GM23338 (cell line): ENCODE data around the gene CTNS. TPM values are rescaled to one million over a fixed set of nuclear protein-coding genes. Genes with fewer than 3 reads are reported as not detected.

Source experiments
- ATAC-seq: fragments of 200-7000 bp; cut with Tn5 transposase; 3 replicates; pipeline ENCODE4 v1.9.1; 2020
- DNase-seq: peaks from one replicate; pipeline ENCODE4 v3.0.0-alpha.2; 2015; ENCODE audit warnings: low spot score
- H2AFZ ChIP-seq: fragments of 200-600 bp; sonication (generic); 2 replicates; pipeline ENCODE4 v1.8.0; 2016; ENCODE audit warnings: antibody characterized with exemption, mild to moderate bottlenecking, moderate library complexity
- H3F3A ChIP-seq: fragments of 200-600 bp; sonication (generic); replicated peaks from 2 replicates; pipeline ENCODE4 v1.8.0; 2017; ENCODE audit warnings: antibody characterized with exemption, mixed run types, low read depth
- H3K27ac ChIP-seq: fragments of 200-600 bp; sonication (generic); 2 replicates; pipeline ENCODE4 v1.6.1; 2016; ENCODE audit warnings: low read depth
- H3K27me3 ChIP-seq: fragments of 200-600 bp; sonication (generic); 2 replicates; pipeline ENCODE4 v1.8.0; 2016; ENCODE audit warnings: mild to moderate bottlenecking, mixed run types, moderate library complexity; ENCODE audit not compliant: insufficient read depth
- H3K36me3 ChIP-seq: fragments of 200-600 bp; sonication (generic); 2 replicates; pipeline ENCODE4 v1.8.0; 2016; ENCODE audit warnings: mild to moderate bottlenecking; ENCODE audit not compliant: insufficient read depth
- H3K4me1 ChIP-seq: fragments of 200-600 bp; sonication (generic); 2 replicates; pipeline ENCODE4 v1.8.0; 2016; ENCODE audit warnings: mild to moderate bottlenecking, moderate library complexity; ENCODE audit not compliant: insufficient read depth
- H3K4me2 ChIP-seq: fragments of 200-600 bp; sonication (generic); 2 replicates; pipeline ENCODE4 v1.7.1; 2017; ENCODE audit warnings: mixed run types
- H3K4me3 ChIP-seq: fragments of 200-600 bp; sonication (generic); 2 replicates; pipeline ENCODE4 v1.6.1; 2016; ENCODE audit warnings: mixed run types
- H3K79me2 ChIP-seq: fragments of 200-600 bp; sonication (generic); replicated peaks from 2 replicates; pipeline ENCODE4 v1.8.0; 2017; ENCODE audit warnings: mild to moderate bottlenecking; ENCODE audit not compliant: insufficient read depth
- H3K9me2 ChIP-seq: fragments of 200-600 bp; sonication (generic); 2 replicates; pipeline ENCODE4 v1.8.0; 2017; ENCODE audit not compliant: insufficient read depth
- H4K20me1 ChIP-seq: fragments of 200-600 bp; sonication (generic); replicated peaks from 2 replicates; pipeline ENCODE4 v1.8.0; 2017; ENCODE audit warnings: mild to moderate bottlenecking; ENCODE audit not compliant: insufficient read depth
- H3K27ac Mint-ChIP-seq: 2 replicates; pipeline ENCODE4 v1.8.0; 2020; ENCODE audit warnings: inconsistent platforms, mild to moderate bottlenecking, moderate library complexity, mixed read lengths
- H3K27me3 Mint-ChIP-seq: 3 replicates; pipeline ENCODE4 v1.8.0; 2022; ENCODE audit warnings: low read depth, mild to moderate bottlenecking, moderate library complexity, mixed read lengths, inconsistent platforms; ENCODE audit not compliant: insufficient read depth, poor library complexity
- H3K36me3 Mint-ChIP-seq: 3 replicates; pipeline ENCODE4 v1.8.0; 2021; ENCODE audit warnings: low read depth, mild to moderate bottlenecking, inconsistent platforms, moderate library complexity, mixed read lengths
- H3K4me1 Mint-ChIP-seq: 3 replicates; pipeline ENCODE4 v1.8.0; 2020; ENCODE audit warnings: mild to moderate bottlenecking, inconsistent platforms, mixed read lengths
- H3K4me3 Mint-ChIP-seq: 3 replicates; pipeline ENCODE4 v1.8.0; 2021; ENCODE audit warnings: moderate library complexity, mild to moderate bottlenecking, inconsistent platforms, mixed read lengths
- H3K9me3 Mint-ChIP-seq: 3 replicates; pipeline ENCODE4 v1.8.0; 2020; ENCODE audit warnings: moderate library complexity, mild to moderate bottlenecking, inconsistent platforms, mixed read lengths
- CTCF ChIP-seq, 2 experiments: fragments of 200-600 bp in 1 of 2; sonication (generic) in 1 of 2; conservative IDR thresholded peaks; 2 replicates each; pipeline versions ENCODE4 v1.5.1 to v1.6.1; 2016 to 2017; ENCODE audit warnings: antibody characterized with exemption in 2 of 2, low read depth in 2 of 2, mild to moderate bottlenecking in 2 of 2, moderate library complexity in 1 of 2
- EZH2 ChIP-seq: fragments of 200-600 bp; sonication (generic); IDR thresholded peaks from one replicate; pipeline ENCODE4 v1.8.0; 2017; ENCODE audit warnings: antibody characterized with exemption, mild to moderate bottlenecking, low read depth; ENCODE audit not compliant: unreplicated experiment
- EZH2phosphoT487 ChIP-seq: fragments of 200-600 bp; sonication (generic); IDR thresholded peaks from one replicate; pipeline ENCODE4 v1.8.1; 2018; ENCODE audit warnings: antibody characterized with exemption; ENCODE audit not compliant: unreplicated experiment
- JUNB ChIP-seq: IDR thresholded peaks from one replicate; pipeline ENCODE4 v1.6.1; 2016; ENCODE audit warnings: antibody characterized with exemption; ENCODE audit not compliant: unreplicated experiment
- NANOG ChIP-seq: IDR thresholded peaks from 2 replicates; pipeline ENCODE4 v1.6.1; 2016; ENCODE audit warnings: antibody characterized with exemption, borderline replicate concordance
- REST ChIP-seq: IDR thresholded peaks from one replicate; pipeline ENCODE4 v1.6.1; 2018; ENCODE audit warnings: antibody characterized with exemption; ENCODE audit not compliant: unreplicated experiment
- ZNF462 ChIP-seq: fragments of 250-450 bp; sonication (Bioruptor Pico); IDR thresholded peaks from 2 replicates; pipeline ENCODE4 v1.5.0; 2020; ENCODE audit warnings: mild to moderate bottlenecking, moderate library complexity
- polyA plus RNA-seq: library from polyadenylated mRNA; unstranded; fragments of >200 nt; fragmentation: Nextera tagmentation; extraction: Ambion mirVana; gene quantifications from 2 replicates; pipeline ENCODE4 v1.2.1, GENCODE V29; 2016
- total RNA-seq: library from RNA; depleted of rRNA; stranded (reverse); fragments of >200 nt; shearing (Covaris generic); gene quantifications from 2 replicates; pipeline ENCODE4 v1.2.3, GENCODE V29; 2014

CTNS gene
- total and polyA plus RNA-seq, 2 experiments from 2014 or later = 5.9 to 21.8 TPM

- ATAC-seq = no peak
- peaks cover 1% of the 10 kb centered on the region for H3K27me3 Mint-ChIP-seq
- Histone ChIP-seq H3K4me3 (no peak overlapping the region), H2AFZ (no peak overlapping the region), H3K4me2 (no peak overlapping the region), H4K20me1 (peaks cover 9% of the 10 kb centered on the region), H3K36me3 (0 out of 2 replicates have a peak, but pooled peaks cover 9% of the 10 kb centered on the region), H3K9me2 (no peaks in the 10 kb centered on the region), H3K4me1 (no peaks in the 10 kb centered on the region), H3K27me3 (no peaks in the 10 kb centered on the region), H3K27ac (no peak overlapping the region), H3K79me2 (peaks cover 14% of the 10 kb centered on the region; the same call in 1 of the 2 replicates), H3F3A (no peaks in the 10 kb centered on the region)
- H3K4me3 Mint-ChIP-seq = no peak overlapping the region
- TF ChIP-seq NANOG = no peak
- H3K36me3 Mint-ChIP-seq = peaks cover 62% of the 10 kb centered on the region
- DNase-seq = no peak
- H3K4me1 Mint-ChIP-seq = no peaks in the 10 kb centered on the region
- no peaks in the 10 kb centered on the region for H3K9me3 Mint-ChIP-seq
- no peak overlapping the region for H3K27ac Mint-ChIP-seq
These were observed 9.5 kb upstream of the CTNS start for GRCh38 chr17:3626831-3627768.

- peaks cover 21% of the 10 kb centered on the region for H3K79me2 ChIP-seq
- no peaks in the 10 kb centered on the region for H3K27me3 ChIP-seq
- H3K36me3 Mint-ChIP-seq = peaks cover 65% of the 10 kb centered on the region
- H3K27ac ChIP-seq = no peak overlapping the region
- H2AFZ ChIP-seq = no peak overlapping the region
- H3K4me3 Mint-ChIP-seq = no peak overlapping the region
- H3K9me3 Mint-ChIP-seq = no peaks in the 10 kb centered on the region
- peaks cover 10% of the 10 kb centered on the region; the same call in 1 of the 2 replicates for H4K20me1 ChIP-seq
- no peaks in the 10 kb centered on the region for H3F3A ChIP-seq
- no peaks in the 10 kb centered on the region for H3K9me2 ChIP-seq
- no peak overlapping the region for H3K27ac Mint-ChIP-seq
- no peak for ATAC-seq
- H3K4me1 ChIP-seq = no peaks in the 10 kb centered on the region
- no peak for DNase-seq
- H3K4me2 ChIP-seq = no peak overlapping the region
- H3K36me3 ChIP-seq = 0 out of 2 replicates have a peak, but pooled peaks cover 9% of the 10 kb centered on the region
- H3K27me3 Mint-ChIP-seq = peaks cover 1% of the 10 kb centered on the region
- no peaks in the 10 kb centered on the region for H3K4me1 Mint-ChIP-seq
- H3K4me3 ChIP-seq = no peak overlapping the region
- TF ChIP-seq EZH2phosphoT487 = no peak
- no peak for TF ChIP-seq CTCF (conservative IDR thresholded peaks at IDR 0.05; ENCODE audit: low read depth in 2 of 2)
- no peak for TF ChIP-seq EZH2
- TF ChIP-seq NANOG = no peak
- TF ChIP-seq REST = no peak
- TF ChIP-seq ZNF462 (CRISPR knock-in tag) = no peak
- no peak for TF ChIP-seq JUNB
These were observed 8.8 kb upstream of the CTNS start for GRCh38 chr17:3627769-3628167.
